Measurements from ENCODE around the gene MTPN. TPM values are rescaled to one million over a fixed set of nuclear protein-coding genes. Genes with fewer than 3 reads are reported as not detected.

The MTPN gene
- total RNA-seq, 1 donor from 2014 or later = 170 TPM

DNA sequence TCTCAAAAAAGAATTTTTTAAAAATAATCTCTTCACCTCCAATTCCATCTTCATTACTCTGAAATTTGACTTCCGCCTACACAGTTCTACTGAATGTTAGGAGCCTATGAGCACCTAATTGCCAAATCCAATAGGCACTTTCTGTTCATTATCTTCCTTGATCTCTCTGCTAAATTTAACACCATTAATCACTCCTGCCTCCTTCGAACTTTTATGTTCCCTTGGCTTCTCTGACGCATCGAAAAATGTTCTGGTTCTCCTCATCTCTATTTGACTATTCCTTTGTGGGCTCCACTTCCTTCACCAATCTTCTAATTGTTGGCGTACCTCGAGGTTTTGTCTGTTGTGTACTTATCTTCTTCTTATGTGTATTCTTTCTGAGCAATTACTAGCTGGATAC, 87.3 kb downstream of the MTPN start:
- Histone ChIP-seq H4K20me1 (ENCODE audit: low read depth) (no peaks in the 10 kb centered on the region), H3K9ac (no peak overlapping the region), H3K4me3 (no peak overlapping the region), H3K27me3 (no peaks in the 10 kb centered on the region), H3F3A (ENCODE audit: low read depth) (no peaks in the 10 kb centered on the region), H3K27ac (no peak overlapping the region), H2AFZ (replicated peaks) (no peak overlapping the region), H3K9me3 (ENCODE audit: low read depth) (no peaks in the 10 kb centered on the region), H3K4me1 (no peaks in the 10 kb centered on the region), H3K36me3 (no peaks in the 10 kb centered on the region), H3K4me2 (no peak overlapping the region), H3K79me2 (ENCODE audit: low read depth) (no peaks in the 10 kb centered on the region)
- TF ChIP-seq EZH2phosphoT487 (IDR thresholded peaks at IDR 0.05) (no peak), EZH2 (IDR thresholded peaks at IDR 0.05) (no peak)
- TF ChIP-seq, protein P1, sequence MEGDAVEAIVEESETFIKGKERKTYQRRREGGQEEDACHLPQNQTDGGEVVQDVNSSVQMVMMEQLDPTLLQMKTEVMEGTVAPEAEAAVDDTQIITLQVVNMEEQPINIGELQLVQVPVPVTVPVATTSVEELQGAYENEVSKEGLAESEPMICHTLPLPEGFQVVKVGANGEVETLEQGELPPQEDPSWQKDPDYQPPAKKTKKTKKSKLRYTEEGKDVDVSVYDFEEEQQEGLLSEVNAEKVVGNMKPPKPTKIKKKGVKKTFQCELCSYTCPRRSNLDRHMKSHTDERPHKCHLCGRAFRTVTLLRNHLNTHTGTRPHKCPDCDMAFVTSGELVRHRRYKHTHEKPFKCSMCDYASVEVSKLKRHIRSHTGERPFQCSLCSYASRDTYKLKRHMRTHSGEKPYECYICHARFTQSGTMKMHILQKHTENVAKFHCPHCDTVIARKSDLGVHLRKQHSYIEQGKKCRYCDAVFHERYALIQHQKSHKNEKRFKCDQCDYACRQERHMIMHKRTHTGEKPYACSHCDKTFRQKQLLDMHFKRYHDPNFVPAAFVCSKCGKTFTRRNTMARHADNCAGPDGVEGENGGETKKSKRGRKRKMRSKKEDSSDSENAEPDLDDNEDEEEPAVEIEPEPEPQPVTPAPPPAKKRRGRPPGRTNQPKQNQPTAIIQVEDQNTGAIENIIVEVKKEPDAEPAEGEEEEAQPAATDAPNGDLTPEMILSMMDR (IDR thresholded peaks at IDR 0.05) = no peak
- DNase-seq (ENCODE audit: low spot score) = no peak
- Mint-ChIP-seq H3K27me3 (ENCODE audit: insufficient read depth, low read depth) (no peaks in the 10 kb centered on the region), H3K27ac (no peak overlapping the region), H3K9me3 (no peaks in the 10 kb centered on the region), H3K4me3 (no peak overlapping the region), H3K36me3 (no peaks in the 10 kb centered on the region), H3K4me1 (no peaks in the 10 kb centered on the region)

DNA sequence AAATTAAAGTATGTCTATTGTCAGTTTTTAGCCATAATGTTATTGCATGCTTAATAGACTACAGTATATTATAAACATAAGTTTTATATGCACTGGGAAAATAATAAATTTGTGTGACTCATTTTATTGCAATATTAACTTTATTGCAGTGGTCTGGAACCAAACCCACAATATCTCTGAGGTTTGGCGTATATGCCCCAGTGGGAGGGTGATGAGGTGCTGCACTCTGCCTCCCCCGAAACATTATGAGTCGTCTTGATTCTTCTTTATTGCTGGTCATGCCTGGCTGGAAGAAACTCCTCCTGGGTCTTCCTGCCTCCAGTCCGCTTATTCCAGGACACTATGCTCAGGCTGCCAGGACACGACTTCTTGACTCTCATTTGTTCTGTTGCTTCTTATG, 88.4 kb downstream of the MTPN start:
- H3K9me3 ChIP-seq (ENCODE audit: low read depth) = no peaks in the 10 kb centered on the region
- H2AFZ ChIP-seq (replicated peaks) = no peak overlapping the region
- H3K4me1 ChIP-seq = no peaks in the 10 kb centered on the region
- H3K79me2 ChIP-seq (ENCODE audit: low read depth) = no peaks in the 10 kb centered on the region
- H3K27me3 ChIP-seq = no peaks in the 10 kb centered on the region
- no peaks in the 10 kb centered on the region for H3K4me1 Mint-ChIP-seq
- H3K27ac ChIP-seq = no peak overlapping the region
- no peak overlapping the region for H3K4me3 ChIP-seq
- no peaks in the 10 kb centered on the region for H3K27me3 Mint-ChIP-seq (ENCODE audit: insufficient read depth, low read depth)
- H3K4me3 Mint-ChIP-seq = no peak overlapping the region
- TF ChIP-seq EZH2 (IDR thresholded peaks at IDR 0.05) (no peak), EZH2phosphoT487 (IDR thresholded peaks at IDR 0.05) (no peak)
- TF ChIP-seq, protein P1 (IDR thresholded peaks at IDR 0.05) = no peak
- no peaks in the 10 kb centered on the region for H3K36me3 Mint-ChIP-seq
- no peaks in the 10 kb centered on the region for H3K9me3 Mint-ChIP-seq
- no peak for DNase-seq (ENCODE audit: low spot score)
- H4K20me1 ChIP-seq (ENCODE audit: low read depth) = no peaks in the 10 kb centered on the region
- no peak overlapping the region for H3K9ac ChIP-seq
- H3K4me2 ChIP-seq = no peak overlapping the region
- no peak overlapping the region for H3K27ac Mint-ChIP-seq
- no peaks in the 10 kb centered on the region for H3K36me3 ChIP-seq
- no peaks in the 10 kb centered on the region for H3F3A ChIP-seq (ENCODE audit: low read depth)

DNA sequence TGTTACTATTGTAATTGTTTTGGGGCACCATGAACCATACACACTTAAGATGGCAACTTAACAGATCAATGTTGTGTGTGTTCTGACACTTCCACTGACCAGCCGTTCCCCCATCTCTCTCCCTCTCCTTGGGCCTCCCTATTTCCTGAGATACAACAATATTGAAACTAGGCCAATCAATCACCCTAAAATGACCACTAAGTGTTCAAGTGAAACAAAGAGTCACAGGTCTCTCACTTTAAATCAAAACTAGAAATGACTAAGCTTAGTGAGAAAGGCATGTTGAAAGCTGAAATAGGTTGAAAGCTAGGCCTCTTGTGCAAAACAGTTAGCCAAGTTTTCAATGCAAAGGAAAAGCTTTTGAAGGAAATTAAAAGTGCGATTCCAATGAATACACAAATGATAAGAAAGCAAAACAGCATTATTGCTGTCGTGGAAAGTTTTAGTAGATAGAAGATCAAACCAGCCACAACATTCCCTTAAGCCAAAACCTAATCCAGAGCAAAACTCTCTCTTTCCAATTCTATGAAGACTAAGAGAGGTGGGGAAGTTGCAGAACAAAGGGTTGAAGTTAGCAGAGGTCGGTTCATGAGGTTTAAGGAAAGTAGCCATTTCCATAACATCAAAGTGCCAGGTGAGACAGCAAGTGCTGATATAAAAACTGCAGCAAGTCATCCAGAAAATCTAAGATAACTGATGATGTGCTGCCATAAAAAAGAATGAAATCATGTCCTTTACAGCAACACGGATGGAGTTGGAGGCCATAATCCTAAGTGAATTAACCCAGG, 90.6 kb downstream of the MTPN start:
- no peaks in the 10 kb centered on the region for H3K27me3 ChIP-seq
- no peak for DNase-seq (ENCODE audit: low spot score)
- no peaks in the 10 kb centered on the region for H3K9me3 Mint-ChIP-seq
- H3K4me1 ChIP-seq = no peaks in the 10 kb centered on the region
- TF ChIP-seq, protein P1 (IDR thresholded peaks at IDR 0.05) = no peak
- no peak for TF ChIP-seq EZH2 (IDR thresholded peaks at IDR 0.05)
- TF ChIP-seq EZH2phosphoT487 (IDR thresholded peaks at IDR 0.05) = no peak
- no peak overlapping the region for H3K4me2 ChIP-seq
- H3K27ac ChIP-seq = no peak overlapping the region
- H3K4me3 Mint-ChIP-seq = no peak overlapping the region
- no peak overlapping the region for H3K4me3 ChIP-seq
- no peak overlapping the region for H3K9ac ChIP-seq
- H4K20me1 ChIP-seq (ENCODE audit: low read depth) = no peaks in the 10 kb centered on the region
- H3K9me3 ChIP-seq (ENCODE audit: low read depth) = no peaks in the 10 kb centered on the region
- H2AFZ ChIP-seq (replicated peaks) = no peak overlapping the region
- no peak overlapping the region for H3K27ac Mint-ChIP-seq
- H3F3A ChIP-seq (ENCODE audit: low read depth) = no peaks in the 10 kb centered on the region
- H3K4me1 Mint-ChIP-seq = no peaks in the 10 kb centered on the region
- no peaks in the 10 kb centered on the region for H3K79me2 ChIP-seq (ENCODE audit: low read depth)
- H3K36me3 ChIP-seq = no peaks in the 10 kb centered on the region
- H3K36me3 Mint-ChIP-seq = no peaks in the 10 kb centered on the region
- H3K27me3 Mint-ChIP-seq (ENCODE audit: insufficient read depth, low read depth) = no peaks in the 10 kb centered on the region

Data from neural progenitor cell (in vitro differentiated cells).